NB4 (cell line): ENCODE results near the gene GRPEL1.

Experiments
- DNase-seq: peaks from one replicate; pipeline ENCODE4 v3.0.0; 2010; ENCODE audit warnings: low read depth
- H3K4me3 ChIP-seq: one replicate; pipeline ENCODE4 v1.5.1; 2011; ENCODE audit warnings: mild to moderate bottlenecking, low read depth, low read length, moderate library complexity
- MYC ChIP-seq: IDR thresholded peaks from 2 replicates; pipeline ENCODE4 v1.6.1; 2011; ENCODE audit warnings: low read depth, low read length
- POLR2A ChIP-seq: IDR thresholded peaks from 2 replicates; pipeline ENCODE4 v1.6.1; 2011; ENCODE audit warnings: mild to moderate bottlenecking; ENCODE audit not compliant: insufficient read length; ENCODE audit errors: extremely low read depth
- TF ChIP-seq, protein P1 (sequence below): IDR thresholded peaks from one replicate; pipeline ENCODE4 v1.5.1; 2012; ENCODE audit warnings: low read depth, low read length
- TF ChIP-seq, protein P2 (sequence below): IDR thresholded peaks from 2 replicates; pipeline ENCODE4 v1.6.1; 2011; ENCODE audit warnings: low read depth, low read length

GRPEL1 gene

DNA sequence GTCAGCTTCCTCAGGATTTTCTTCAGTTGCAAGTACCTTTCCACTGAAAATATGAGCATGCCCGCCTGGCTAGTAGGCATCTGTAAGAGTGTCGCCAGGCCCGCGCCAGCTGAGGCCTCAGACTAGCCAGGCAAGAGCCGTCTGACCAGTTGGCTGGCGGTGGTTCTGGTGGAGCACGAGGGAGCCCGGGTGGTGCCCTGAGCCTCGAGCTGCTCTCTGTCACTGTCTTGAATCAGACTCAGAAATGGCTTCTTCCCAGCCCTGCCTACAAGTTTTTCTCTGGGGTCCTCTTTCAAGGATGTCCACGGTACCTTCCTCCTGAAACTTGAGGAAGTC lies 11.9 kb downstream of the GRPEL1 start:
- no peak overlapping the region for H3K4me3 ChIP-seq
- no peak for DNase-seq
- TF ChIP-seq POLR2A = no peak
- TF ChIP-seq, protein P1, sequence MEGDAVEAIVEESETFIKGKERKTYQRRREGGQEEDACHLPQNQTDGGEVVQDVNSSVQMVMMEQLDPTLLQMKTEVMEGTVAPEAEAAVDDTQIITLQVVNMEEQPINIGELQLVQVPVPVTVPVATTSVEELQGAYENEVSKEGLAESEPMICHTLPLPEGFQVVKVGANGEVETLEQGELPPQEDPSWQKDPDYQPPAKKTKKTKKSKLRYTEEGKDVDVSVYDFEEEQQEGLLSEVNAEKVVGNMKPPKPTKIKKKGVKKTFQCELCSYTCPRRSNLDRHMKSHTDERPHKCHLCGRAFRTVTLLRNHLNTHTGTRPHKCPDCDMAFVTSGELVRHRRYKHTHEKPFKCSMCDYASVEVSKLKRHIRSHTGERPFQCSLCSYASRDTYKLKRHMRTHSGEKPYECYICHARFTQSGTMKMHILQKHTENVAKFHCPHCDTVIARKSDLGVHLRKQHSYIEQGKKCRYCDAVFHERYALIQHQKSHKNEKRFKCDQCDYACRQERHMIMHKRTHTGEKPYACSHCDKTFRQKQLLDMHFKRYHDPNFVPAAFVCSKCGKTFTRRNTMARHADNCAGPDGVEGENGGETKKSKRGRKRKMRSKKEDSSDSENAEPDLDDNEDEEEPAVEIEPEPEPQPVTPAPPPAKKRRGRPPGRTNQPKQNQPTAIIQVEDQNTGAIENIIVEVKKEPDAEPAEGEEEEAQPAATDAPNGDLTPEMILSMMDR = no peak
- TF ChIP-seq, protein P2, sequence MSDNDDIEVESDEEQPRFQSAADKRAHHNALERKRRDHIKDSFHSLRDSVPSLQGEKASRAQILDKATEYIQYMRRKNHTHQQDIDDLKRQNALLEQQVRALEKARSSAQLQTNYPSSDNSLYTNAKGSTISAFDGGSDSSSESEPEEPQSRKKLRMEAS = no peak
- TF ChIP-seq MYC = no peak

DNA sequence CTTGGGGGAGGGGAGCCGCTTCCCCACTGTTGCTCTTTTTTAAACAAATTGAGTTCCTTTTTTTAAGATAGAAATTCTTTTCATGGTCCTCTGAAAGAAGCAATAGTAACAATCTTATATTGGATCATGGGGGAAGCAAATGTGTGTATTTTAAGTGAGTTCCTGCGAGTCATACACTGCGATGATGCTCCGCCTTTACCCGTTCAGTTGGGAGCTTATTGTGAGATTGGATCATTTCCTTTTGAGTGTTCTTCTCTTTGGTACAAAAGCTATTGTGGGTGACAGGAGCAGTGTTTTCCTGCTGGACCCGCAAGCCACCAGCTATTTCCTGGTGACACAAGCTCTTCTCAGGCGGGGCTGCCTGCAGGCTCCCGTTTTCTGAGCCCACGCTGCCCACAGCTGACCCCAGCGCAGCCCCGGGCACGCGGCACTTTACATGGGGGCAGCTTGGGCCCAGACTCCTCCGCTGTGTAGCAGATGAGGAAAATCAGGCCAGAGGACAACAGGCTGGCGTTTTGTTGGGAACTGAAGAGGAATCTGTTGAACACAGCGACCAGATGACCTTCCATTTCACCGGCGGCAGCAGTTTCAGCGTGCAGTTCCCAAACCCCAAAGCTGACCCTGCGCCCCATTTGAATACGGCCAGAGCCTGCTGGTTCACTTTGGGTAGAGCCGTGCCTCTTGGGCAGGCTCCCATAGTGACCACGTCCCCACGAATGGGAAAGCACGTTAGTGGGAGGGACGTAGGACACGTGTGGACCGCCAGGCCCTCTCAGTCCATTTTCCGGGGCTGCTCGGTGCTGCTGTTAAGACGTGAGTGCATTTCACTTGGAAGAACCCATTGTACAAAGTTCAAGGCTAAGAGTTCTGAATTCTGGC lies 12.5 kb downstream of the GRPEL1 start:
- peak; percentile 55 for DNase-seq
- TF ChIP-seq MYC (no peak), POLR2A (no peak)
- TF ChIP-seq, protein P2 = no peak
- TF ChIP-seq, protein P1 = no peak
- no peak overlapping the region for H3K4me3 ChIP-seq

DNA sequence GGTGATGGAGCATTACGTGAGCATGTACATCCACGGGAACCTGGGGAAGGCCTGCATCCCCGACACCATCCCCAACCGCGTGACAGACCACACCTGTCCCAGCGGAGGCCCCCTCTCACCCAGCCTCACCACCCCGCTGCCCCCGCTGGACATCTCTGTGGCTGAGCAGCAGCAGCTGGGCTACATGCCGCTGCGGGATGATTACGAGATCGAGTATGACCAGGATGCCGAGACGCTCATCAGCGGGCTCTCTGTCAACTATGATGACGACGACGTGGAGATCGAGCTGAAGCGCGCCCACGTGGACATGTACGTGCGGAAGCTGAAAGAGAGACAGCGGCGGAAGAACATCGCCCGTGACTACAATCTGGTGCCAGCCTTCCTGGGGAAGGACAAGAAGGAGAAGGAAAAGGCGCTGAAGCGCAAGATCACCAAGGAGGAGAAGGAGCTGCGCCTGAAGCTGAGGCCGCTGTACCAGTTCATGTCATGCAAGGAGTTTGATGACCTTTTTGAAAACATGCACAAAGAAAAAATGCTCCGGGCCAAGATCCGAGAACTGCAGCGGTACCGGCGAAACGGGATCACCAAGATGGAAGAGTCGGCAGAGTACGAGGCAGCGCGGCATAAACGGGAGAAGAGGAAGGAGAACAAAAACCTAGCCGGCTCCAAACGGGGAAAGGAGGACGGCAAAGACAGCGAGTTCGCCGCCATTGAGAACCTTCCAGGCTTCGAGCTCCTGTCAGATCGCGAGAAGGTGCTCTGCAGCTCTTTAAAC lies 13.6 kb downstream of the GRPEL1 start:
- no peak for DNase-seq
- no peak overlapping the region for H3K4me3 ChIP-seq
- TF ChIP-seq POLR2A (no peak), MYC (no peak)
- TF ChIP-seq, protein P1 = no peak
- TF ChIP-seq, protein P2 = no peak

DNA sequence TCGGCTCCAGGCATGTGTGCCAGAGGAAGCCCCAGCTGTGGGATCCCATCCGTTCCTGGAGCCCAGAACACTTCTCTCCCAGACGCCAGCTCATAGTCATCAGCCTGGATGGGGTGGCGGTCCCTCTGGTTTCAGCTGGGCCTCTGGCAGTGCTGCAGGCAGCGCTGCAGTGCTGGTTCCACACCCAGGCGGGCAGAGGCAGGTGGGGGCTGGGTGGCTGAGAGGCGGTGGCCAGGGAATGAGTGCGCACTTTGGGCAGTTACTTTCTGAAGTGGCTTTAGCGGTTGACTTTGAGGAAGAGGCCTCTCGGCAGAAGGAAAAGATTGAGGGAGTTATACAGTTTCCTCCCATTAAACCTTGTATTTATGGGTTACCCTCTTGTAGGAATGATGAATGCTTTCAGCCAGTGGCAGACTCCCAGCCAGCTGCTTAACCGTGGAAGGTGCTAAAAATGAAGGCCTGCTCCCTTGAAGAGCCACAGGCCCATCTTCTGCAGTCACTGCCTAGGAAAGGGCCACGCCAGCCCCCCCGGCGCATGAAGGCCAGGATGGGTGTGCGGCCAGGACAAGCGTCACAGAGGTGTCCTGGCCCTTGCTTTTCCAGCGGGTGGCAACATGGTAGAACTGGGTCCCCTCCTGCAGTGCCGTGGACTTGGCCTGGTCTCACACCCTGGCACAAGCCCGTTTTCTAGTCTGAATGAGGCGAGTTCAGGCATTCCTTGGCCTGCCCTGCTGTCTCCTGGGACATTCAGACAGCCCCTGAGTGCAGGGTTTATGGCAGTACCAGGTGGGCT lies 14.7 kb downstream of the GRPEL1 start:
- no peak overlapping the region for H3K4me3 ChIP-seq
- TF ChIP-seq, protein P1 = no peak
- no peak for TF ChIP-seq POLR2A
- no peak for TF ChIP-seq MYC
- TF ChIP-seq, protein P2 = no peak
- peak; percentile 66 for DNase-seq

DNA sequence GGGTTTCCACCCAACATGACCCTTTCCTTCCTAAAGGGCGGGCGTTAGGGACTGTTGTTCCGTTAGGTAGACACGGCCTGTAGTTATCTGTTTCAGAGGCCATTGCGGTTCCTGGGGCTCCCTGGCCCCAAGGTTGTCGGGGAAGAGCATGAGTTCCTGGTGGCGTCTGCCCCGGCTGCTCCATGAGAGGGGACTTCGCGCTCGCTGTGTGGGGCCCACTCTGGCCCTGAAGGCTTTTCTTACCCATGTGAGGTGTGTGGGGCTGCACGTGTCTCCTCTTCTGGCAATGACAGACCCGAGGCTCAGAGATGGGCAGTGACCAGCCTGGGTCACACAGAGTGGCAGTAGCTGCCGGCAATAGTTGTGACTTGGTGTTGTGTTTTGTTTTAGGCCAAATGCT lies 15.6 kb downstream of the GRPEL1 start:
- DNase-seq = no peak
- no peak overlapping the region for H3K4me3 ChIP-seq
- TF ChIP-seq, protein P2 = no peak
- TF ChIP-seq, protein P1 = no peak
- TF ChIP-seq MYC (no peak), POLR2A (no peak)
